ENCODE results near the gene RRP7A.

- no peak for TF ChIP-seq ATF3 (IDR thresholded peaks at IDR 0.05)
- no peak for TF ChIP-seq CTCF (IDR thresholded peaks at IDR 0.05; ENCODE audit: low read depth, low read length, missing input control)
- no peak for TF ChIP-seq YY1 (IDR thresholded peaks at IDR 0.05)
- TF ChIP-seq RAD21 (IDR thresholded peaks at IDR 0.05): no peak
- no peak for TF ChIP-seq SP1 (IDR thresholded peaks at IDR 0.05)
- no peak for TF ChIP-seq RXRA (IDR thresholded peaks at IDR 0.05)
- TF ChIP-seq ZBTB33 (IDR thresholded peaks at IDR 0.05): no peak
- no peak for TF ChIP-seq GABPA (IDR thresholded peaks at IDR 0.05 in 1 of 2, conservative IDR thresholded peaks at IDR 0.05 in 1 of 2)
- no peak for TF ChIP-seq EGR1 (IDR thresholded peaks at IDR 0.05; ENCODE audit: low read depth in 2 of 2)
- no peak for TF ChIP-seq MAX (IDR thresholded peaks at IDR 0.05)
- no peak for TF ChIP-seq REST (IDR thresholded peaks at IDR 0.05)
Measured at GRCh38 chr22:42468841-42469240, 50.8 kb downstream of the RRP7A start.
